Naive thymus-derived CD4-positive, alpha-beta T cell (primary cell): ENCODE measurements around the gene WFS1. TPM values are rescaled to one million over a fixed set of nuclear protein-coding genes. Genes with fewer than 3 reads are reported as not detected.

Experiments
- ATAC-seq: fragments of 150-1000 bp; cut with Tn5 transposase; 2 replicates; pipeline ENCODE4 v1.10.0; 2021; ENCODE audit warnings: mild to moderate bottlenecking, moderate library complexity
- CTCF ChIA-PET: fragments of 350-600 bp; sonication (Branson Sonifier 250); formaldehyde crosslinking; loops from one replicate; lab custom pipeline; 2021; ENCODE audit warnings: antibody characterized with exemption; lab: Charles Lee
- POLR2A ChIA-PET: fragments of 350-600 bp; sonication (Branson Sonifier 250); formaldehyde crosslinking; loops from one replicate; lab custom pipeline; 2021; ENCODE audit warnings: antibody characterized with exemption, inconsistent platforms; lab: Charles Lee
- DNase-seq, 9 donors: peaks; one replicate each; pipeline versions ENCODE4 v3.0.0 to v3.0.0-alpha.2; 2020 to 2022; ENCODE audit warnings: mixed read lengths in 1 of 9
- H3K27ac ChIP-seq: one replicate; pipeline ENCODE4 v1.7.0; 2013; ENCODE audit warnings: mild to moderate bottlenecking, low read depth, low read length, moderate library complexity
- H3K27me3 ChIP-seq, 2 donors: one replicate each; pipeline ENCODE4 v1.7.0; 2013; ENCODE audit warnings: low read length in 2 of 2, mild to moderate bottlenecking in 2 of 2, moderate library complexity in 2 of 2; ENCODE audit not compliant: control insufficient read depth in 2 of 2, insufficient read depth in 2 of 2
- H3K36me3 ChIP-seq, 3 experiments: 1 replicate in 2 of 3; 2 replicates in 1 of 3; pipeline ENCODE4 v1.7.0; 2013; ENCODE audit warnings: low read length in 3 of 3, mild to moderate bottlenecking in 3 of 3, moderate library complexity in 1 of 3; ENCODE audit not compliant: insufficient read depth in 3 of 3, control insufficient read depth in 2 of 3
- H3K4me1 ChIP-seq, 2 donors: one replicate each; pipeline ENCODE4 v1.7.0; 2013; ENCODE audit warnings: low read length in 2 of 2, mild to moderate bottlenecking in 2 of 2, moderate library complexity in 1 of 2; ENCODE audit not compliant: control insufficient read depth in 2 of 2, insufficient read depth in 2 of 2
- H3K4me3 ChIP-seq: 2 replicates; pipeline ENCODE4 v1.7.0; 2013; ENCODE audit warnings: mild to moderate bottlenecking, low read length
- H3K9me3 ChIP-seq, 3 experiments: 1 replicate in 2 of 3; 2 replicates in 1 of 3; pipeline ENCODE4 v1.7.0; 2013; ENCODE audit warnings: low read length in 3 of 3; ENCODE audit not compliant: control insufficient read depth in 2 of 3
- H3K27ac Mint-ChIP-seq, 9 donors: one replicate each; pipeline ENCODE4 v1.8.0; 2020 to 2022; ENCODE audit warnings: mixed read lengths in 9 of 9, mild to moderate bottlenecking in 8 of 9, moderate library complexity in 5 of 9, inconsistent platforms in 2 of 9
- H3K27me3 Mint-ChIP-seq, 5 donors: one replicate each; pipeline ENCODE4 v1.8.0; 2021 to 2022; ENCODE audit warnings: mixed read lengths in 5 of 5, mild to moderate bottlenecking in 1 of 5
- H3K36me3 Mint-ChIP-seq, 5 donors: one replicate each; pipeline ENCODE4 v1.8.0; 2020 to 2022; ENCODE audit warnings: mixed read lengths in 5 of 5, mild to moderate bottlenecking in 3 of 5, inconsistent platforms in 1 of 5
- H3K4me1 Mint-ChIP-seq, 7 donors: one replicate each; pipeline ENCODE4 v1.8.0; 2020 to 2022; ENCODE audit warnings: mixed read lengths in 7 of 7, mild to moderate bottlenecking in 3 of 7, inconsistent platforms in 1 of 7
- H3K4me3 Mint-ChIP-seq, 10 donors: one replicate each; pipeline ENCODE4 v1.8.0; 2020 to 2022; ENCODE audit warnings: mild to moderate bottlenecking in 10 of 10, mixed read lengths in 10 of 10, moderate library complexity in 6 of 10, inconsistent platforms in 2 of 10
- H3K9me3 Mint-ChIP-seq, 11 donors: one replicate each; pipeline ENCODE4 v1.8.0; 2020 to 2022; ENCODE audit warnings: mixed read lengths in 11 of 11, mild to moderate bottlenecking in 4 of 11, inconsistent platforms in 1 of 11, moderate library complexity in 1 of 11
- intact Hi-C, 2 donors: fragments of 100-400 bp; cut with micrococcal nuclease; formaldehyde crosslinking; loops; one replicate each; pipeline ENCODE4 v1.15.1; 2023
- polyA plus RNA-seq, 2 donors: library from polyadenylated mRNA; unstranded; fragments of 300-500 nt; fragmentation: Illumina TruSeq; gene quantifications; one replicate each; pipeline ENCODE4 v1.2.3, GENCODE V29; 2021
- total RNA-seq, 6 experiments: library from RNA in 5 of 6; stranded (reverse) in 5 of 6; gene quantifications; 1 replicate in 5 of 6; 2 replicates in 1 of 6; pipeline ENCODE4 v1.2.3 and lab custom pipeline; 2021 to 2026

The WFS1 gene
- total and polyA plus RNA-seq, 7 experiments from 2014 or later: 2.8 to 6.7 (median 4.4) TPM

DNA sequence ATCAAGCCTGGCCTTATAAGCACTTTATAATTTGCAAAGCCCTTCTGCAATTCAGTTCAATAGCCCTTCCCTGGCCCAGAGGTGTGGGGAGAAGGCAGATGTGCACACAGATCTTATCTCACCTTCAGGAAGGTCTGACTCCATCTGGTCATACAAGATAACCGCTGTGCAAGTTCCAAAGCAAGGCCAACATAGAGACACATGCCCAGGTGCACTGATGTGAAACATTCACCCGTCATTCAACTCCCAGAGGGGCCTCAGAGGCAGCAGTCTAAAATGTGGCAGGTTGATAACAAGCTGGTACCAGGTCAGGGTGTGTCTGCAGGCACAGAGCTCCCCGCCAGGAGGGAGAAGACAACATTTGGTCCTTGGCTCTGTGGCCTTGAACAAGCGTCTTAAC, 10.9 kb upstream of the WFS1 start:
- Histone ChIP-seq H3K4me1 (no peaks in the 10 kb centered on the region), H3K36me3 (no peaks in the 10 kb centered on the region), H3K27ac (no peak overlapping the region), H3K9me3 (no peaks in the 10 kb centered on the region), H3K4me3 (no peak overlapping the region), H3K27me3 (no peaks in the 10 kb centered on the region)
- CTCF ChIA-PET: no interaction called here
- POLR2A ChIA-PET: no interaction called here
- ATAC-seq (no peak), DNase-seq (no peak)
- Mint-ChIP-seq H3K4me3 (no peak overlapping the region), H3K36me3 (no peaks in the 10 kb centered on the region), H3K27me3 (peaks cover 21 to 49% (median 40%) of the 10 kb centered on the region in 5 donors), H3K4me1 (peaks cover 0 to 12% (median 9%) of the 10 kb centered on the region in 7 donors), H3K9me3 (no peaks in the 10 kb centered on the region), H3K27ac (no peak overlapping the region)
- intact Hi-C loops: no loop called here

GRCh38 chr4:6259886-6260285, 9.8 kb upstream of the WFS1 start:
- peaks cover 14 to 45% (median 37%) of the 10 kb centered on the region in 5 donors for H3K27me3 Mint-ChIP-seq
- ChIA-PET POLR2A (no interaction called here), CTCF (interaction anchor here (1.0 kb wide), 1 partner anchor 68 kb away, joined by 3 read pairs; no protein-coding TSS in a partner anchor)
- H3K4me1 Mint-ChIP-seq: peaks cover 0 to 12% (median 9%) of the 10 kb centered on the region in 7 donors
- intact Hi-C loops: no loop called here
- ATAC-seq (no peak), DNase-seq (no peak)
- Histone ChIP-seq H3K4me3 (no peak overlapping the region), H3K9me3 (no peaks in the 10 kb centered on the region), H3K27me3 (no peaks in the 10 kb centered on the region), H3K36me3 (no peaks in the 10 kb centered on the region), H3K4me1 (no peaks in the 10 kb centered on the region), H3K27ac (no peak overlapping the region)
- H3K4me3 Mint-ChIP-seq: no peak overlapping the region
- peak overlapping the region in 1 of 9 donors; percentile 5 for H3K27ac Mint-ChIP-seq
- H3K36me3 Mint-ChIP-seq: no peaks in the 10 kb centered on the region
- H3K9me3 Mint-ChIP-seq: no peaks in the 10 kb centered on the region

DNA sequence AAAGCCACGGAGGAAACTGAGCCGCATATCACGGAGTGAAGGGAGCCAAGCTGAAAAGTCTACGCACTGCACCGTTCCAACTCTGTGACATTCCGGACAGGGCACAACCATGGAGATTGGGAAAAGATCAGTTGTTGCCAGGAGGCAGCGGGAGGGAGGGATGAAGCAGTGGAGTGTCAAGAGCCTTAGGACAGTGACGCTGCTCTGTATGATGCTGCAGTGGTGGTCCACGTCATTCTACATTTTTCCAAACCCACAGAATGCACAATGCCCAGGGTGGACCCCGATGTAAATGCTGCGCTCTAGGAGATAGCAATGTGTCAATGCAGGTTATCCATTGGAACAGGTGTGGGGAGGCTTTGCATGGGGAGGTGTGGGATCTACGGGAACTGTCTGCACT, 7.5 kb upstream of the WFS1 start:
- POLR2A ChIA-PET: no interaction called here
- H3K27me3 Mint-ChIP-seq: peaks cover 7 to 34% (median 18%) of the 10 kb centered on the region in 5 donors
- intact Hi-C loops: no loop called here
- CTCF ChIA-PET: no interaction called here
- no peak overlapping the region for H3K4me3 Mint-ChIP-seq
- H3K27ac Mint-ChIP-seq: no peak overlapping the region
- Histone ChIP-seq H3K9me3 (no peaks in the 10 kb centered on the region), H3K4me1 (no peaks in the 10 kb centered on the region), H3K27me3 (no peaks in the 10 kb centered on the region), H3K4me3 (no peak overlapping the region), H3K27ac (no peak overlapping the region), H3K36me3 (no peaks in the 10 kb centered on the region)
- H3K36me3 Mint-ChIP-seq: no peaks in the 10 kb centered on the region
- no peaks in the 10 kb centered on the region for H3K9me3 Mint-ChIP-seq
- peaks cover 0 to 9% (median 6%) of the 10 kb centered on the region in 7 donors for H3K4me1 Mint-ChIP-seq
- no peak for ATAC-seq
- no peak for DNase-seq

GRCh38 chr4:6262847-6263487, 6.7 kb upstream of the WFS1 start:
- peaks cover 2 to 10% (median 6%) of the 10 kb centered on the region in 7 donors for H3K4me1 Mint-ChIP-seq
- peaks cover under 1 to 36% (median 13%) of the 10 kb centered on the region in 5 donors for H3K27me3 Mint-ChIP-seq
- ATAC-seq (no peak), DNase-seq (no peak)
- no peak overlapping the region for H3K4me3 Mint-ChIP-seq
- H3K36me3 ChIP-seq: no peaks in the 10 kb centered on the region
- H3K4me3 ChIP-seq: no peak overlapping the region
- H3K4me1 ChIP-seq: no peaks in the 10 kb centered on the region
- H3K27ac Mint-ChIP-seq: no peak overlapping the region
- no peaks in the 10 kb centered on the region for H3K9me3 ChIP-seq
- no peaks in the 10 kb centered on the region for H3K27me3 ChIP-seq
- H3K9me3 Mint-ChIP-seq: no peaks in the 10 kb centered on the region
- POLR2A ChIA-PET: no interaction called here
- H3K27ac ChIP-seq: no peak overlapping the region
- intact Hi-C loops: no loop called here
- no peaks in the 10 kb centered on the region for H3K36me3 Mint-ChIP-seq
- CTCF ChIA-PET: interaction anchor here (1.8 kb wide), 1 partner anchor 65 kb away, joined by 9 read pairs; no protein-coding TSS in a partner anchor

- Mint-ChIP-seq H3K36me3 (no peaks in the 10 kb centered on the region), H3K4me1 (peaks cover 8 to 17% (median 11%) of the 10 kb centered on the region in 7 donors), H3K27me3 (peaks cover 4 to 39% (median 13%) of the 10 kb centered on the region in 5 donors), H3K4me3 (no peak overlapping the region), H3K9me3 (no peaks in the 10 kb centered on the region), H3K27ac (no peak overlapping the region)
- H3K36me3 ChIP-seq: no peaks in the 10 kb centered on the region
- DNase-seq (no peak), ATAC-seq (no peak)
- no peak overlapping the region for H3K4me3 ChIP-seq
- H3K9me3 ChIP-seq: no peaks in the 10 kb centered on the region
- intact Hi-C loops: loop anchor here (1.0 kb wide), 1 partner anchor 64 kb away; no protein-coding TSS in a partner anchor
- no peaks in the 10 kb centered on the region for H3K27me3 ChIP-seq
- POLR2A ChIA-PET: no interaction called here
- H3K27ac ChIP-seq: no peak overlapping the region
- peaks cover 0 to under 1% of the 10 kb centered on the region in 2 donors for H3K4me1 ChIP-seq
- CTCF ChIA-PET: interaction anchor here (1.8 to 4.4 kb wide), 2 partner anchors 13 to 64 kb away, joined by 9 to 15 read pairs; no protein-coding TSS in a partner anchor
Measured at GRCh38 chr4:6263526-6264224, 6.0 kb upstream of the WFS1 start.

GRCh38 chr4:6264225-6264540, 5.5 kb upstream of the WFS1 start:
- intact Hi-C loops: loop anchor here (1.0 kb wide), 1 partner anchor 63 kb away; no protein-coding TSS in a partner anchor
- no peaks in the 10 kb centered on the region for H3K9me3 Mint-ChIP-seq
- H3K27me3 Mint-ChIP-seq: peaks cover 4 to 41% (median 13%) of the 10 kb centered on the region in 5 donors
- ChIA-PET CTCF (interaction anchor here (1.8 to 4.4 kb wide), 2 partner anchors 14 to 63 kb away, joined by 9 to 15 read pairs; no protein-coding TSS in a partner anchor), POLR2A (no interaction called here)
- Histone ChIP-seq H3K4me1 (peaks cover 0 to 6% of the 10 kb centered on the region in 2 donors), H3K27ac (no peak overlapping the region), H3K27me3 (no peaks in the 10 kb centered on the region), H3K4me3 (no peak overlapping the region), H3K9me3 (no peaks in the 10 kb centered on the region), H3K36me3 (no peaks in the 10 kb centered on the region)
- no peak overlapping the region for H3K4me3 Mint-ChIP-seq
- DNase-seq (no peak), ATAC-seq (peak; percentile 40)
- H3K36me3 Mint-ChIP-seq: no peaks in the 10 kb centered on the region
- peaks cover 11 to 22% (median 15%) of the 10 kb centered on the region in 7 donors for H3K4me1 Mint-ChIP-seq
- H3K27ac Mint-ChIP-seq: no peak overlapping the region
